ENCODE results near the gene OOEP.

The OOEP gene

GRCh38 chr6:73364121-73364520 is 5.6 kb downstream of the OOEP start:
- DNase-seq: no peak

GRCh38 chr6:73363537-73363875 is 6.2 kb downstream of the OOEP start:
- no peak for DNase-seq

DNA sequence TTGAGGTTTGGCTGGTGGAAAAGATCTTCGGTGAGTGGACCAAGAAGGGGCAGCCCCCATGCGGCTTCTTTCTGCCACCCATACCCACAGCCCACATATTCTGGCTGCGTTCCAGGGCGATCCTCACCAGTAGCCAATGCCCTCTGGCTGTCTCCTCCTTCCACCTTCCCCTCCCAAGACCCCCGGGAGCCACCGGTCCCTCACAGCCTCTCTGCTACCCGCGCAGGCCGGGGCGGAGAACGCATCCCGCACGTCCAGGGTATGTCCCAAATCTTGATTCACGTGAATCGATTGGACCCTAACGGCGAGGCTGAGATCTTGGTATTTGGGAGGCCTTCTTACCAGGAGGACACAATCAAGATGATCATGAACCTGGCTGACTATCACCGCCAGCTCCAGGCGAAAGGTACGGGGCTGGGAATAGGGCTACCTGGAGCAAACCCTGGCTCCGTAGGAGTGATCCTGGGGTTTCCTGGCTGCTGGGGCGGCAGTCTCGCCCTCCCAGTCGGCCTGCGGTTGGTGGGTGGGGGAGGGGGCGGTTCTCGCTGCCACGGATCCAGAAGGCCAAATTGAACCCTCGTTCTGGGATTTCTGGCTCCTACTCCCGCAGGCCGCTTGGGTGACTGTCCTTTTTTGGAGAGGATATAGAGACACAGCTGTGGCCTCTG is 6.7 kb downstream of the OOEP start:
- no peak for DNase-seq

DNA sequence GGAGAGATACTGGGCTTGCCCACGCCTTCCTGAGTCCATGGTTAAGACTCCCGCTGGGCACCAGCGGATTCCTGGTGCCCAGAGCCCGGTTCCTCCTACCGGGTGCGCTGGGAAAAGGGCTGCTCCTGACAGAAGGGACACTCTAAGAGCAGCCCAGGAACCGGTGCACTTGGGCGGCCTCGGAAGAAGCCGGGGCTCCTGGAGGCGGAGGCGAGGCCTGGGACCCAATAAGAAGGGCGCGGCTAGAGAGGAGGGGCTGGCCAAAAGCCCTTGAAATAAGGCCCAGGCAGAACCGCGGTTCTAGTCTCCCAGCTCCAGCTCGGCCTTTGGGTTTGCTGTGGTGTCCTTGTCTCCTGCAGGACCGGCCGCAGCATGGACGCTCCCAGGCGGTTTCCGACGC is 7.3 kb downstream of the OOEP start, which contains the start of gene KHDC3L:
Gene KHDC3L (plus strand): TSS at position 301 of the 400 bp plus-strand sequence. CDS start 72 bp downstream, at position 373.
- DNase-seq: no peak

DNA sequence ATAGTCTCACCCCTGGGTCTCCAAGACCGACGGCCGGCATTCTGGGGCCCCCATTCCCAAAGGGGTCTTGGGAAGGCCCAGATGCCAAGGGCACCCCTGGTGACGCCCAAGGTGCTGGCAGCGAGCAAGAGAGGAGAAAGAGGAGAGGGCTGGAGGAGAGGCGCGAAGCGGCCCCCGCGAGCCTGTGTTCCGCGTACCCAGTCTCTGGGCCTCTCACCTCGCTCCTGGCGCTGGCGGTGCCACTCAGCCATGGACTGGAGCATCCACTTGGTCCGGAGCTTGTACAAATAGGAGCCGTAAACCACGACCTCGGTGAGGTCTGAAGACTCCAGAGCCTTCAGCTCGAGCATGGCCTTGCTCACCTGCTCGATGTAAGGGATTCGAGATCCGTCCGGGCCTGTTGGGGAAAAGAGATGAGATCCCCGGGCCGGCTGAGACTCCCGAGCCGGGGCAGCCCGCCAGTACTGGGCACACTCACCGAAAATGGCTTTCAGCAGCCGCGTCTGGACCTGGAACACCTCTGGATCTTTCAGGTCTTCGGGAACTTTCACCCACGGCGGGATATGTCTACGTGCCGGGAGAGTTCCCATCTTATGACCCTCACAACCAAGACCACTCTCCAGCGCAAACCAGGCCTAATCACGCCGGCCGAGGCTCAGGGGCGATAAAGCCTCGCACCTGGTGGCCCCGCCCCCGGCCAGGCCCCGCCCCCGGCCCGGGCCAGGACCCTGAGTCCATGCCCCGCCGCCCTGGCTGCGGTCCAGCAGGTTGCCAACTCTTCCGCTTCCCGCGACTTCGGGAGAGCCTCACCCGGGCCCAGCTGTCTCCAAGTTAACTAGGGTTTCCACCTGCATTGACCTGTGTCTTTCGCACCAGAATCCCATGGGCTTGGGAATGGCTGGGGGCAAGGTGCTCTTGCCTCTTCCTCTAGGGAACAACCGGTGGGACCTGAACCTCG is 15.8 kb downstream of the OOEP start, which contains the start of gene DPPA5:
Gene DPPA5 (minus strand): TSS at position 641 of the 958 bp plus-strand sequence. CDS start 51 bp downstream, at position 590.
- DNase-seq: no peak

DNA sequence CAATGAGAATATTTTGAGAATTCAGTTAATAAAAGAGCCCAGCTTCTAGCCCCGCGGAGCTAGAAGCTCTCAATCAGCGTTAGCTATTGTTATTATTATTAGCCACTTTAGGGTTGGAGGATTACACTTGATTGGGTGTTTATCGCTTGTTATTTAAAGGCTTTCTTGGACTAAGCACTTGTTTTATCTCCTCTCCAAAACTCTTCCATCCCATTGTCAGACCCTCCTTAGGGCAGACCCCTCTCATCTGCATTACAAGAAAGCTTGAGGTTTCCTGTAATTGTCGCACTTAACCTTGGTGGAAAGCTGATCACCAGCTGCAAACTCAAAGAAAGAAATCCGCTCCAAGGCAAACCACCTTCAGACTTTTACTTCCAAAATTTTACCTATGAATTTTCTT is 20.4 kb downstream of the OOEP start:
- no peak for DNase-seq

DNA sequence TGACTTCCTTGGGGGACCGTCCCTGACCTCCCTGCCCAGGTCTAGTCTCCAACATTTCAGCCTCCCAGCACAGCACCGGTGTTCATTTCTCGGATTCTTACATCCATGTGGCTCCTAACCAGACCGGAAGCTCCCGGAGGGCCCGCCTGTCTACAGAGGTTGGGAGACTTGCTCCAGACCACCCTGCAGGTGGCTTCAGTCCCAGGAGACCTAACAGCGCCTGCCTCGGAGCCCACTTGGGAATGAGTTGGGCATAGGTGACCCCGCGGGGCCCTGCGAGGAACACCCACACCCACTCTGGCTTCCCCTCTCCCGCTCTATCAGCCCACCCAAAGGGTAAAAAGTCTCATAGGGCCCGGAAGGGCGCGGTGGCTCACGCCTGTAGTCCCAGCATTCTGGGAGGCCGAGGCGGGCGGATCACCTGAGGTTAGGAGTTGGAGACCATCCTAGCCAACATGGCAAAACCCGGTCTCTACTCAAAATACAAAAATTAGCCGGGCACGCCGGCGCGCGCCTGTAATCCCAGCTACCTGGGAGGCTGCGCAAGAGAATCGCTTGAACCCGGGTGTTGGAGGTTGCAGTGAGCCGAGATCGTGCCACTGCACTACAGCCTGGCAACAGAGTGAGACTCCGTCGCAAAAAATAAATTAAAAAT is 21.0 kb downstream of the OOEP start:
- no peak for DNase-seq

DNA sequence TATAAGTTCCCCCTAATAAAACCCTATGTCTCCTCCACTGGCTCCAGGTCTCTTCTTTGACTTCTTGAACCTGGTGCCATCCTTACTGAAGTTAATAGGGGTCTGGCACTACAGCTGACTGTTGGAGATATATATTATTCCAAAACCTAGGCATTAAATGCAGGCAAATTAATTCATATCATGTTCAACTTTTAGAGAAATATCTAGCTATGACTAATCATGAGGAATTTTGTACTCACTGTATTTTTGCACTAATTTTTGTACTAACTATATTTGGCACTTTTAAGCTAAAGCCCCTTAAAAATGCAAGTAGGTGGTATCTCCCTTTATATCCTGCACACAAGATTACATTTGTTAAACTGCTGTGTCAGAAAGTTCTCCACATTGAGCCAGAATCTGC is 26.5 kb downstream of the OOEP start:
- DNase-seq: no peak

DNA sequence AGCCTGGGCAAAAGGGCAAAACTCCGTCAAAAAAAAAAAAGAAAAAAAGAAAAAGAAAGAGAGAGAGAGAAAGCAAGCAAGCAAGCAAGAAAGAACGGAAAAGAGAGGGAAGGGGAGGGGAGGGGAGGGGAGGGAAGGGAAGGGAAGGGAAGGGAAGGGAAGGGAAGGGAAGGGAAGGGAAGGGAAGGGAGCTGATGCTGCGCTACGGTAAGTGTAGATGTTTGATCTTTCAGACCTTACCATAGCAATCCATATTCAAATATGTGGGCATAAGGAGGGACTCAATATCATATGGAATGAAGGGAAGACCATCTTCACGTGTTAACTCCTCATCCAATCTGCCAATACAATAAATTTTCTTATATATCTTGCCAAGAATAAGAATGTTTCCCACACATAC is 27.5 kb downstream of the OOEP start:
- DNase-seq: no peak

DNA sequence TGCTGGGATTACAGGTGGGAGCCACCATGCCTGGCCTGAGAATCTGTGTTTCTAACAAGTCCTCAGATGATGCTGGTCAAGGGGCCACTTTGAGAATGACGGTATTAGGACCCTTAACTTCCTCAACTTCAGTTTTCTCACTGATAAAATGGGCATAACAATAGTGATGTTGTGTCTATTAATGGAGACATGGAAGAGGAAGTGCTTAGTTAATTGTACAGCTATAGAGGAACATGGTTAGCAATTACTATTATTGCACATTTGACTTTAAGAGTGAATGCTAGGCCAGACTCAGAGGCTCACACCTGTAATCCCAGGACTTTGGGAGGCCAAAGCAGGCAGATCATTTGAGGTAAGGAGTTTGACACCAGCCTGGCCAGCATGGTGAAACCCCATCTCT is 28.4 kb downstream of the OOEP start:
- DNase-seq: no peak

GRCh38 chr6:73340048-73340447 is 29.6 kb downstream of the OOEP start:
- DNase-seq: no peak

- no peak for DNase-seq
Observed at GRCh38 chr6:73339340-73339739, 30.4 kb downstream of the OOEP start.

DNA sequence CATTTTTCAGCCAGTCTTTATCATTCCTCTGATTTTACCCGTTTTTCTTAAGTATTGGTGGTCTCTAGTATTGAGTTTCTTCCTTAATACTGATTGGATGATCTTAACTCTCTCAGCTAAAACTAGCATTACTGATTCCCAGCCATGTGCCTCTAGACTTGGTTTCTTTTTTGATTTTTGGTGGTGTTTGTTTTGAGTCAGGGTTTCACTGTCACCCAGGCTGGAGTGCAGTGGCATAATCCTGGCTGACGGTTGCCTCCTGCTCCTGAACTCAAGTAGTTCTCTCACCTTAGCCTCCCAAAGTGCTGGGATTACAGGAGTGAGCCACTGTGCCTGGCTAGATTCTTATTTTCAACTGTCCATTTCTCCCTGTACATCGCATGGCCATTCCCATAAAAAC is 40.5 kb downstream of the OOEP start:
- peak in 1 of 5 donors; percentile 30 for DNase-seq

DNA sequence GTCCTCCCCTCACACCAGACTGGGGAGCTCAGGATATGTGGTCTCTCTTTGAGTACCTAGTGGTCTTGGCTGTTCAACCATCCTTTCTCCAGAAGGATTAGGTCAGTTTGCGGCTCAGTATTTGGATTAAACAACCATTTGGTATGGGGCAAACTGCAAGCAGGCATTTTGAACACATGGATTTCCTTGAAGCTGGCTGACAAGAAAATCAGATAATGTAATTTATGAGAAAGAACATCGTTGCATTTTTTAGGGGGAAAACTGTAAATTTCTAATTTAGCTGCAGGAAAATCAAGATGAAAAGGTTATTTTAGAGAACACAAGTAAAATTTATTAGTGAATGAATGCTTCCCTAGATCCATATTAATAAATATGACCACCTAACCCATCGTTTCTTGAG is 40.9 kb downstream of the OOEP start:
- no peak for DNase-seq

- no peak for DNase-seq
Observed at GRCh38 chr6:73325656-73326055, 44.0 kb downstream of the OOEP start.

DNA sequence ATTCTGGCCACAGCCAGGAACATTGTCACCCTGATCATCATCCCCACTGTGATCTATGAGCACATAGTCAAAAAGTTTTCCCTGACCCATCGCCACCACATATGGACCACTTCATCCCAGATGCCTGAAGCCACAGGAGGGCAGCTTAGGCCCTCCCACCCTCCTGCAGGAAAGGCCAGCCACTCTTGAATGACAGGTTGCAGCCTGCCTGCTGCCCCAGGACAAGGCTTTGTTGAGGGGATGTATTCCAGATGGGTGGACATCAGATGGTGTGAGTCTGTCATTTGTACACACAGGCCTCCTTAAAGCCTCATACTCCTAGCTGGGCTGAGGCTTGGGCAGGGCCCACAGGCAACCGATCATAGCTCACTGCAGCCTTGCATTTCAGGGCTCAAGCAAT is 46.4 kb downstream of the OOEP start:
- DNase-seq: no peak
